ENCODE results near the gene RANBP17. TPM values are rescaled to one million over a fixed set of nuclear protein-coding genes. Genes with fewer than 3 reads are reported as not detected.

RANBP17 gene
- total RNA-seq, 1 donor from 2014 or later: 32.8 TPM

DNA sequence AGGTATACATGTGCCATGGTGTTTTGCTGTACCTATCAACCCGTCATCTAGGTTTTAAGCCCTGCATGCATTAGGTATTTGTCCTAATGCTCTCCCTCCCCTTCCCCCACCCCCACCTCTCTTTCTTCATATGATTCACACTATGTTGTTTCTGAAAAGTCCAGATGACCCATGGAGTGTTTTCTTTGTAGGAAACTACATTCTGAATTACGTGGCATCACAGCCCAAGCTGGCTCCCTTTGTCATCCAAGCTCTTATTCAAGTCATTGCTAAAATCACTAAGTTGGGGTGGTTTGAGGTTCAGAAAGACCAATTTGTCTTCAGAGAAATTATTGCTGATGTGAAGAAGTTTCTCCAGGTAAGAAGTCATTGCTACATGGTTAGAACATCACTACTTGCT lies 30.4 kb downstream of the RANBP17 start:
- no peak overlapping the region for H3K27ac Mint-ChIP-seq
- peaks cover under 1% of the 10 kb centered on the region for H3K9me3 Mint-ChIP-seq (ENCODE audit: low read depth)
- H3K4me1 Mint-ChIP-seq (ENCODE audit: low read depth): no peaks in the 10 kb centered on the region
- no peak for DNase-seq (ENCODE audit: low spot score, unreplicated experiment)
- peaks cover 8% of the 10 kb centered on the region for H3K36me3 Mint-ChIP-seq (ENCODE audit: insufficient read depth)
- H3K27me3 Mint-ChIP-seq: no peaks in the 10 kb centered on the region
- TF ChIP-seq, protein P1, sequence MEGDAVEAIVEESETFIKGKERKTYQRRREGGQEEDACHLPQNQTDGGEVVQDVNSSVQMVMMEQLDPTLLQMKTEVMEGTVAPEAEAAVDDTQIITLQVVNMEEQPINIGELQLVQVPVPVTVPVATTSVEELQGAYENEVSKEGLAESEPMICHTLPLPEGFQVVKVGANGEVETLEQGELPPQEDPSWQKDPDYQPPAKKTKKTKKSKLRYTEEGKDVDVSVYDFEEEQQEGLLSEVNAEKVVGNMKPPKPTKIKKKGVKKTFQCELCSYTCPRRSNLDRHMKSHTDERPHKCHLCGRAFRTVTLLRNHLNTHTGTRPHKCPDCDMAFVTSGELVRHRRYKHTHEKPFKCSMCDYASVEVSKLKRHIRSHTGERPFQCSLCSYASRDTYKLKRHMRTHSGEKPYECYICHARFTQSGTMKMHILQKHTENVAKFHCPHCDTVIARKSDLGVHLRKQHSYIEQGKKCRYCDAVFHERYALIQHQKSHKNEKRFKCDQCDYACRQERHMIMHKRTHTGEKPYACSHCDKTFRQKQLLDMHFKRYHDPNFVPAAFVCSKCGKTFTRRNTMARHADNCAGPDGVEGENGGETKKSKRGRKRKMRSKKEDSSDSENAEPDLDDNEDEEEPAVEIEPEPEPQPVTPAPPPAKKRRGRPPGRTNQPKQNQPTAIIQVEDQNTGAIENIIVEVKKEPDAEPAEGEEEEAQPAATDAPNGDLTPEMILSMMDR (IDR thresholded peaks at IDR 0.05; ENCODE audit: unreplicated experiment): no peak
- H3K4me3 Mint-ChIP-seq (ENCODE audit: low read depth): no peak overlapping the region

DNA sequence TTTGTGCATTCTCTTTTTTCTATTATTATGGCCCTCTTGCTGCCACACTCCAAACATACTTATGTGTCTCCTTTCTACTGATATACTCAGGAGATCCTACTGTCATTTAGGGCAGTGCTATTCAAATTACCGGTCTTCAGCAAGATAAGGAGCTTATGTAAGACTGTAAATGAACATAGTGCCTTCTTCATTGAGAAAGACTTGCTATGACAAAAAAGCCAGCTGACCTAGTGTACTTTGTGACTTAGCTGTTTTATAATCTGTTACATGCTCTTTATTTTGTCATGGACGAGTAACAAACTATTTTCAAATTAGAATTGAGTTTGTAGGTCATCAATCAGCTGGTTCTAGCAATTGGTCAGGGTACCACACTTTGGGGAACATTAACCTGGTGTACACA lies 32.8 kb downstream of the RANBP17 start:
- H3K4me3 Mint-ChIP-seq (ENCODE audit: low read depth): no peak overlapping the region
- no peaks in the 10 kb centered on the region for H3K4me1 Mint-ChIP-seq (ENCODE audit: low read depth)
- H3K27me3 Mint-ChIP-seq: no peaks in the 10 kb centered on the region
- no peak for DNase-seq (ENCODE audit: low spot score, unreplicated experiment)
- peaks cover 13% of the 10 kb centered on the region for H3K9me3 Mint-ChIP-seq (ENCODE audit: low read depth)
- peaks cover 21% of the 10 kb centered on the region for H3K36me3 Mint-ChIP-seq (ENCODE audit: insufficient read depth)
- TF ChIP-seq, protein P1 (IDR thresholded peaks at IDR 0.05; ENCODE audit: unreplicated experiment): no peak
- H3K27ac Mint-ChIP-seq: no peak overlapping the region

DNA sequence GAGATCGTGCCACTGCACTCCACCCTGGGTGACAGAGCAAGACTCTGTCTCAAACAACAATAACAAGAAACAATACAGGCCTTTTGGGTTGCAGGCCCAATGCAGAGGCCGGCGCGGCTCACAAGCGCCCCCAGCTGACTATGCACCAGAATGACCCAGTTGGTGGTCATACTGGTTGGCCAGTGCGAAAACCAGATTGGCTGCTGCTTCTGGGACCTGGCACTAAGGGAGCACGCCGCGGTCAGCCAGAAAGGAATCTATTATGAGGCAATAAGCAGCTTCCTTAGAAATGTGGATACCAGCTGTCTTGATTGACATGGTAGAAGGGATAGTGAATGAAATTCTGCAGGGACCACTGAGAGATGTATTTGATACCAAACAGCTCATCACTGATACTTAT lies 35.0 kb downstream of the RANBP17 start:
- TF ChIP-seq, protein P1 (IDR thresholded peaks at IDR 0.05; ENCODE audit: unreplicated experiment): peak; percentile 45
- Mint-ChIP-seq H3K4me1 (ENCODE audit: low read depth) (no peaks in the 10 kb centered on the region), H3K9me3 (ENCODE audit: low read depth) (peaks cover 30% of the 10 kb centered on the region), H3K27me3 (no peaks in the 10 kb centered on the region), H3K36me3 (ENCODE audit: insufficient read depth) (peaks cover 33% of the 10 kb centered on the region), H3K27ac (no peak overlapping the region), H3K4me3 (ENCODE audit: low read depth) (no peak overlapping the region)
- DNase-seq (ENCODE audit: low spot score, unreplicated experiment): no peak

DNA sequence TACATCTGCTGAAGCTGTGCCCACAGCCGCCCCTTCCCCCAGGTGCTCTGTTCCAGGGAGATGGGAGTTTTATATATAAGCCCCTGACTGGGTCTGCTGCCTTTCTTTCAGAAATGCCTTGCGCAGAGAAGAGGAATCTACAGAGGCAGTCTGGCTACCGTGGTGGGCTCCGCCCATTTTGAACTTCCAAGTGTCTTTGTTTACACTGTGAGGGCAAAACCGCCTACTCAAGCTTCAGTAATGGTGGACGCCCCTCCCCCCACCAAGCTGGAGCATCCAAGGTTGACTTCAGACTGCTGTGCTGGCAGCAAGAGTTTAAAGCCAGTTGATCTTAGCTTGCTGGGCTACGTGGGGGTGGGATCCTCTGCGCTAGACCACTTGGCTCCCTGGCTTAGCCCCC lies 41.3 kb downstream of the RANBP17 start:
- peaks cover 31% of the 10 kb centered on the region for H3K36me3 Mint-ChIP-seq (ENCODE audit: insufficient read depth)
- no peaks in the 10 kb centered on the region for H3K27me3 Mint-ChIP-seq
- no peak overlapping the region for H3K27ac Mint-ChIP-seq
- H3K4me1 Mint-ChIP-seq (ENCODE audit: low read depth): no peaks in the 10 kb centered on the region
- TF ChIP-seq, protein P1 (IDR thresholded peaks at IDR 0.05; ENCODE audit: unreplicated experiment): no peak
- no peak overlapping the region for H3K4me3 Mint-ChIP-seq (ENCODE audit: low read depth)
- H3K9me3 Mint-ChIP-seq (ENCODE audit: low read depth): peaks cover 34% of the 10 kb centered on the region
- no peak for DNase-seq (ENCODE audit: low spot score, unreplicated experiment)

DNA sequence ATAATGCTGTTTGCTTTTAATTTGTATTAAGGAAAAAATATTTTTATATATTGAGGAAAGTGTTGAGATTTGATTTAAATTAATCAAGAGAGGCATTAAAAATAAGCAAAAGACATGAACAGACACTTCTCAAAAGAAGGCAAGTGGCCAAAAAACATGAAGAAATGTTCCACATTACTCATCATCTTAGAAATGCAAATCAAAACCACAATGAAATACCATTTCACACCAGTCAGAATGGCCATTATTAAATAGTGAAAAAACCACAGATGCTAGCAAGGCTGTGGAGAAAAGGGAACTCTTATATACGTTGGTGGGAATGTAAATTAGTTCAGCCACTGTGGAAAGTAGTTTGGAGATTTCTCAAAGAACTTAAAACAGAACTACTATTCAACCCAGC lies 45.9 kb downstream of the RANBP17 start:
- Mint-ChIP-seq H3K36me3 (ENCODE audit: insufficient read depth) (peaks cover 7% of the 10 kb centered on the region), H3K27me3 (no peaks in the 10 kb centered on the region), H3K4me3 (ENCODE audit: low read depth) (no peak overlapping the region), H3K27ac (no peak overlapping the region), H3K9me3 (ENCODE audit: low read depth) (no peaks in the 10 kb centered on the region), H3K4me1 (ENCODE audit: low read depth) (no peaks in the 10 kb centered on the region)
- TF ChIP-seq, protein P1 (IDR thresholded peaks at IDR 0.05; ENCODE audit: unreplicated experiment): no peak
- DNase-seq (ENCODE audit: low spot score, unreplicated experiment): no peak

Measured in progenitor cell of endocrine pancreas (in vitro differentiated cells).